ENCODE data around the gene SH2D3A. TPM values are rescaled to one million over a fixed set of nuclear protein-coding genes. Genes with fewer than 3 reads are reported as not detected.

SH2D3A gene
- total RNA-seq, 2 donors from 2014 or later = 10.7 to 16.4 TPM

- no peak overlapping the region for H3K9ac ChIP-seq (ENCODE audit: extremely low read depth, low read length, poor library complexity, severe bottlenecking)
- no peak overlapping the region for H3K27ac ChIP-seq (ENCODE audit: low read depth, low read length)
- H3K27ac Mint-ChIP-seq = no peak overlapping the region
- 98% methylated on average over 1 of the region's 1 CpG; no CpG with 5 or more reads in 1 of the 2 experiments for WGBS, 2 experiments (ENCODE audit: insufficient coverage in 1 of 2, insufficient read length in 1 of 2)
- no peak overlapping the region for H3K4me3 ChIP-seq (ENCODE audit: low read length)
- H3K4me1 Mint-ChIP-seq = no peaks in the 10 kb centered on the region
- H3K4me3 Mint-ChIP-seq = no peak overlapping the region
- peaks cover 36% of the 10 kb centered on the region for H3K9me3 Mint-ChIP-seq
- no peaks in the 10 kb centered on the region for H3K36me3 ChIP-seq (ENCODE audit: control insufficient read depth, insufficient read depth, low read length)
- peaks cover 7% of the 10 kb centered on the region for H3K27me3 Mint-ChIP-seq (ENCODE audit: insufficient read depth)
- no peak for DNase-seq
- no peaks in the 10 kb centered on the region for H3K4me1 ChIP-seq (ENCODE audit: control insufficient read depth, insufficient read depth, low read length)
- H3K36me3 Mint-ChIP-seq (ENCODE audit: low read depth) = no peaks in the 10 kb centered on the region
- H3K27me3 ChIP-seq (ENCODE audit: control insufficient read depth, insufficient read depth, low read length, poor library complexity, severe bottlenecking) = no peaks in the 10 kb centered on the region
- H3K9me3 ChIP-seq (ENCODE audit: control insufficient read depth, low read length) = peaks cover 47% of the 10 kb centered on the region
- TF ChIP-seq CTCF (conservative IDR thresholded peaks at IDR 0.05) = no peak
Measured at GRCh38 chr19:6808494-6808893, 41.3 kb upstream of the SH2D3A start.

- H3K4me1 Mint-ChIP-seq = no peaks in the 10 kb centered on the region
- no peaks in the 10 kb centered on the region for H3K27me3 ChIP-seq (ENCODE audit: control insufficient read depth, insufficient read depth, low read length, poor library complexity, severe bottlenecking)
- no peaks in the 10 kb centered on the region for H3K36me3 ChIP-seq (ENCODE audit: control insufficient read depth, insufficient read depth, low read length)
- no peak overlapping the region for H3K27ac Mint-ChIP-seq
- no peak overlapping the region for H3K27ac ChIP-seq (ENCODE audit: low read depth, low read length)
- no peak overlapping the region for H3K9ac ChIP-seq (ENCODE audit: extremely low read depth, low read length, poor library complexity, severe bottlenecking)
- 72 to 91% methylated on average over 3 to 4 of the region's 5 CpGs for WGBS, 2 experiments (ENCODE audit: insufficient coverage in 1 of 2, insufficient read length in 1 of 2)
- no peaks in the 10 kb centered on the region for H3K4me1 ChIP-seq (ENCODE audit: control insufficient read depth, insufficient read depth, low read length)
- no peak for DNase-seq
- no peaks in the 10 kb centered on the region for H3K36me3 Mint-ChIP-seq (ENCODE audit: low read depth)
- no peak overlapping the region for H3K4me3 ChIP-seq (ENCODE audit: low read length)
- H3K9me3 Mint-ChIP-seq = peaks cover 26% of the 10 kb centered on the region
- H3K4me3 Mint-ChIP-seq = no peak overlapping the region
- TF ChIP-seq CTCF (conservative IDR thresholded peaks at IDR 0.05) = no peak
- peaks cover 45% of the 10 kb centered on the region for H3K9me3 ChIP-seq (ENCODE audit: control insufficient read depth, low read length)
- peaks cover 6% of the 10 kb centered on the region for H3K27me3 Mint-ChIP-seq (ENCODE audit: insufficient read depth)
Measured at GRCh38 chr19:6807291-6807690, 40.1 kb upstream of the SH2D3A start.

- peaks cover 24% of the 10 kb centered on the region for H3K9me3 Mint-ChIP-seq
- no peak for TF ChIP-seq CTCF (conservative IDR thresholded peaks at IDR 0.05)
- no peak for DNase-seq
- H3K4me1 ChIP-seq (ENCODE audit: control insufficient read depth, insufficient read depth, low read length) = no peaks in the 10 kb centered on the region
- H3K36me3 ChIP-seq (ENCODE audit: control insufficient read depth, insufficient read depth, low read length) = no peaks in the 10 kb centered on the region
- H3K27ac ChIP-seq (ENCODE audit: low read depth, low read length) = no peak overlapping the region
- peaks cover 37% of the 10 kb centered on the region for H3K9me3 ChIP-seq (ENCODE audit: control insufficient read depth, low read length)
- no peak overlapping the region for H3K4me3 ChIP-seq (ENCODE audit: low read length)
- peaks cover 4% of the 10 kb centered on the region for H3K4me1 Mint-ChIP-seq
- H3K27ac Mint-ChIP-seq = no peak overlapping the region
- H3K36me3 Mint-ChIP-seq (ENCODE audit: low read depth) = no peaks in the 10 kb centered on the region
- H3K27me3 ChIP-seq (ENCODE audit: control insufficient read depth, insufficient read depth, low read length, poor library complexity, severe bottlenecking) = no peaks in the 10 kb centered on the region
- 79 to 82% methylated on average over 4 of the region's 4 CpGs for WGBS, 2 experiments (ENCODE audit: insufficient coverage in 1 of 2, insufficient read length in 1 of 2)
- peaks cover 8% of the 10 kb centered on the region for H3K27me3 Mint-ChIP-seq (ENCODE audit: insufficient read depth)
- H3K9ac ChIP-seq (ENCODE audit: extremely low read depth, low read length, poor library complexity, severe bottlenecking) = no peak overlapping the region
- no peak overlapping the region for H3K4me3 Mint-ChIP-seq
Measured at GRCh38 chr19:6806488-6806887, 39.3 kb upstream of the SH2D3A start.
